ENCODE results near the gene XPNPEP1.

The XPNPEP1 gene

GRCh38 chr10:109959259-109960145 lies 36.2 kb upstream of the XPNPEP1 start:
- no peak for TF ChIP-seq CTCF (IDR thresholded peaks at IDR 0.05; ENCODE audit: extremely low read depth, missing control alignments)
- no peak for DNase-seq (ENCODE audit: low spot score)

GRCh38 chr10:109958059-109958458 lies 34.7 kb upstream of the XPNPEP1 start:
- no peak for TF ChIP-seq CTCF (IDR thresholded peaks at IDR 0.05; ENCODE audit: extremely low read depth, missing control alignments)
- no peak for DNase-seq (ENCODE audit: low spot score)

- peak; percentile 60 for DNase-seq (ENCODE audit: low spot score)
- no peak for TF ChIP-seq CTCF (IDR thresholded peaks at IDR 0.05; ENCODE audit: extremely low read depth, missing control alignments)
Measured at GRCh38 chr10:109957092-109957797, 33.9 kb upstream of the XPNPEP1 start.

- peak; percentile 59 for DNase-seq (ENCODE audit: low spot score)
- TF ChIP-seq CTCF (IDR thresholded peaks at IDR 0.05; ENCODE audit: extremely low read depth, missing control alignments): peak; percentile 39
Measured at GRCh38 chr10:109956454-109957091, 33.3 kb upstream of the XPNPEP1 start.

GRCh38 chr10:109953766-109954165 lies 30.5 kb upstream of the XPNPEP1 start:
- no peak for DNase-seq (ENCODE audit: low spot score)
- no peak for TF ChIP-seq CTCF (IDR thresholded peaks at IDR 0.05; ENCODE audit: extremely low read depth, missing control alignments)

- no peak for TF ChIP-seq CTCF (IDR thresholded peaks at IDR 0.05; ENCODE audit: extremely low read depth, missing control alignments)
- DNase-seq (ENCODE audit: low spot score): no peak
Measured at GRCh38 chr10:109952526-109952925, 29.2 kb upstream of the XPNPEP1 start.
